LNCaP clone FGC (cell line): ENCODE data around the gene CA5A.
A peak's percentile ranks its signal among the peaks of the same experiment; 100 is the strongest.

ENCODE experiments used
- DNase-seq: peaks from one replicate; pipeline ENCODE4 v3.0.0-alpha.2; 2011; ENCODE audit warnings: low read depth
- H3K4me3 ChIP-seq: 2 replicates; pipeline ENCODE4 v1.5.1; 2011; ENCODE audit warnings: mild to moderate bottlenecking, low read depth, low read length, control low read depth
- TF ChIP-seq, protein P1 (sequence below): IDR thresholded peaks from 2 replicates; pipeline ENCODE4 v1.5.1; 2012; ENCODE audit warnings: mild to moderate bottlenecking; ENCODE audit not compliant: control insufficient read depth, insufficient read depth; ENCODE audit errors: extremely low read depth

Gene CA5A

DNA sequence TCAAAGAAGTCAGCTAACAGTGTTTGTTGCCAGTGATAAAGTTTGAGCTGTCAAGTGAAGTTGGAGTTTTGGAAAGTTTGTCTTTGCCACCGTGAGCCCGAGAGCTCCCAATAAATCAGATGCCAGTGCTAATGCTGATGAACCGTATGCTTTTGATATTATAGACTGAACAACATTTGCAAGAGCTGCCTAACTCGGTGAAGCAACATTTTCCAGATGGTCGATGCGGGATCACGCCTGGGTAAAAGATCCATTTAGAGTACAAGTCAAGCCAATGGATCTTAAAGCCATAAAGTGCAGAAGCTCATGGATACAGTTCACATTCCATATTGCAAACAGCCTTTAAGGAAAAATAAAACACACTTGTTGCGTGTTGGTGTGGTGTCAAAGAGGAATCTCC is 24.5 kb upstream of the CA5A start:
- H3K4me3 ChIP-seq, result no peak overlapping the region
- DNase-seq, result no peak
- TF ChIP-seq, protein P1, sequence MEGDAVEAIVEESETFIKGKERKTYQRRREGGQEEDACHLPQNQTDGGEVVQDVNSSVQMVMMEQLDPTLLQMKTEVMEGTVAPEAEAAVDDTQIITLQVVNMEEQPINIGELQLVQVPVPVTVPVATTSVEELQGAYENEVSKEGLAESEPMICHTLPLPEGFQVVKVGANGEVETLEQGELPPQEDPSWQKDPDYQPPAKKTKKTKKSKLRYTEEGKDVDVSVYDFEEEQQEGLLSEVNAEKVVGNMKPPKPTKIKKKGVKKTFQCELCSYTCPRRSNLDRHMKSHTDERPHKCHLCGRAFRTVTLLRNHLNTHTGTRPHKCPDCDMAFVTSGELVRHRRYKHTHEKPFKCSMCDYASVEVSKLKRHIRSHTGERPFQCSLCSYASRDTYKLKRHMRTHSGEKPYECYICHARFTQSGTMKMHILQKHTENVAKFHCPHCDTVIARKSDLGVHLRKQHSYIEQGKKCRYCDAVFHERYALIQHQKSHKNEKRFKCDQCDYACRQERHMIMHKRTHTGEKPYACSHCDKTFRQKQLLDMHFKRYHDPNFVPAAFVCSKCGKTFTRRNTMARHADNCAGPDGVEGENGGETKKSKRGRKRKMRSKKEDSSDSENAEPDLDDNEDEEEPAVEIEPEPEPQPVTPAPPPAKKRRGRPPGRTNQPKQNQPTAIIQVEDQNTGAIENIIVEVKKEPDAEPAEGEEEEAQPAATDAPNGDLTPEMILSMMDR, result no peak

DNA sequence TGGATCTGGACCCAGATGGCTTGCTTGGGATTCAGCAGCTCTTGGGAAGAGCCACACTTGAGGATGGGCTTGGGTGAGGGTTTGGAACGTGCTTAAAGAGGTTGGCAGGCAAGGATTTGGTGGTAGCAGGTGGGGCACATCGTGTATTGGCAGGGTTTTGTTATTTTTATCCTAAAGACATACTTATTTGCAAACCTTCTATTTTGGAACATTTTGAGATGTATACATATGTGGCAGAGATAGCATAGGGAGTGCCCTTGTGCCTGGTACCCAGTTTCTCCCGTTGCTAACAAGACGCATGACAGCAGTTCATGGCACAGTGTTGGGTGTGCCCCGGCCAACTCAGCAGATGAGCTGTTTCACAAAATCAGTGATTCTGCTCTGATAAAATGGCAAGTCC is 24.0 kb upstream of the CA5A start:
- TF ChIP-seq, protein P1, result no peak
- no peak overlapping the region for H3K4me3 ChIP-seq
- DNase-seq, result no peak

DNA sequence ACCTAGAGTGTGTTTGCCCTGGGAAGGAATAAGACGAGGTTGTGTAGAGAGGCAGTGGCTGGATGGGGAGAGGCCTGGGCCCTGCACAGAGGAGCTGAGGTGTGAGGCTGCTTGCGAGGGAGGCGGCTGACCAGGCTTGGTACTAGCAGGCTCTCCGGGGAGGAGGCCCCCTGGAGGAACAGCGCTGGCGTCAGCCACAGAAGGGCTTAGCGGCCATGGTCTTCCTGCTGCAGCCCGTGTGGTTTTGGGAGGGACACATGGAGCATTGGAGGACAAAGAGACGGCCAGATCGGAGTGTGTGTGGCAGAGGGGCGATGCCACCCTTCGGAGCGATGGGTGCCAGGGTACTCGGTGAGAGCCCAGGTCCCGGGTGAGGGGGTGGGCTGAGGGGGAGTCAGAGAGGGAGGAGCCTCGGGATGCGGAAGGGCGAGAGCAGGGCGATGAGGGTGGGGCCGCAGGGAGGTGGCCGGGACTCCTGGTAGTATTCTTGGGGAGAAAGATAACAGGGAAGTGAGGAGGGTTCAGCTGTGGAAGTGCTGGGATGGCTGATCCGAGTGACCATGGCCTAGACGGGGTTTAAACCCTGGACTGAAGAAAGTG is 23.2 kb upstream of the CA5A start:
- TF ChIP-seq, protein P1, result no peak
- H3K4me3 ChIP-seq, result no peak overlapping the region
- no peak for DNase-seq

DNA sequence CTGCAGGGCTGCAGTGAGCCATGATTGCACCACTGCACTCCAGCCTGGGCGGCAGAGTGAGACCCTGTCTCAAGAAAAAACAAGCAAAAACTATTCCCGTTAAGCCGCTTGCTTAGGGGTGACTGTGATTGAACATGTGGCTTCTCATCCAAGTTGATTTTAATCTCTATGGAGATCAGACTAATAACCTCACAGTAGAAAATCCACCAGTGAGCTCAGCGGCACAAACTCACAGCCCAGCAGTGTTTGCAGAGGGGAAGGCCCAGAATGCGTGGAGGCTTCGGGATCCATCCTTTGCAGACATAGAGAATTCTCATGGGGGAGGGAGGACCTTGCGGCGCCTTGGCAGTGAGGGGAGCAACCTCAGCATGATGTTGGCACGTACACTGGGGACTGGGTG is 22.3 kb upstream of the CA5A start:
- DNase-seq, result no peak
- H3K4me3 ChIP-seq, result no peak overlapping the region
- TF ChIP-seq, protein P1, result no peak

DNA sequence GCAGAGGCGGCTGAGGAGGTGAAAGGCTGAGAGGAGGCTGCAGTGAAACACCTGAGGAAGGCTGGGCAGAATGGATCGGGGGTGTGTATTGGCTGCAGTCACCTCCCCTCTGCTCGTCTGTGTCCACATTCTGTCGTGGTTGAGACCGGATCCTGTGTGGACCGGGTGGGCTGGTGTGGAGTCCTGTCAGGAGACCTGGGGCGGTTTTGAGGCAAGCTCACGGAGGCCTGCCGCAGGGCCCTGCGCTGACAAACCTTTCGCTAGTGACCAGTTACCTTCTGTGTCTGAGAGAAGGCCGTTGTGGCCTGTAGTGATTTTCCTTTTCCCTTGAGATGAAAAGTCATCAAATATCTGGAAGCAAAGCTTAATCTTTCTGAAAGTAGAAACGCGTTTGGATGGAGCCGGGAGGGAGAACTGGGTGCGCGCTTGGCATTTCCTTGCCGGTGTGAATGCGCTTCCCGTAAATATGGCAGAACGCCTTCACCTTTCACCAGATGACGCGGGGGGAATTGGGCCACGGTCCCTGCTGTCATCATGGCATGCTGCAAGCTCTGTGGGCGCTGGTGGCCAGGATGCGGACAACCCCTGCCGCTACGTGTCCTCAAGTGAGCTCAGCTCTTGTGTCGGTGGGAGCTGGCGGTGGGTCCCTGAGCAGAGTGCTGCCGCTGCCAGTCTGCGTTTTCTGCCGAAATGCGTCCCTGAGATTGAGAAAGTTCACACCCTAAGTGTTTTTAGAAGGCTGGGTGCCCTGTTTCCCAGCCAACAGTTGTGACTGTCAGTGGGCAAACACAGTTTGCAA is 21.2 kb upstream of the CA5A start:
- H3K4me3 ChIP-seq, result no peak overlapping the region
- DNase-seq, result no peak
- TF ChIP-seq, protein P1, result no peak

DNA sequence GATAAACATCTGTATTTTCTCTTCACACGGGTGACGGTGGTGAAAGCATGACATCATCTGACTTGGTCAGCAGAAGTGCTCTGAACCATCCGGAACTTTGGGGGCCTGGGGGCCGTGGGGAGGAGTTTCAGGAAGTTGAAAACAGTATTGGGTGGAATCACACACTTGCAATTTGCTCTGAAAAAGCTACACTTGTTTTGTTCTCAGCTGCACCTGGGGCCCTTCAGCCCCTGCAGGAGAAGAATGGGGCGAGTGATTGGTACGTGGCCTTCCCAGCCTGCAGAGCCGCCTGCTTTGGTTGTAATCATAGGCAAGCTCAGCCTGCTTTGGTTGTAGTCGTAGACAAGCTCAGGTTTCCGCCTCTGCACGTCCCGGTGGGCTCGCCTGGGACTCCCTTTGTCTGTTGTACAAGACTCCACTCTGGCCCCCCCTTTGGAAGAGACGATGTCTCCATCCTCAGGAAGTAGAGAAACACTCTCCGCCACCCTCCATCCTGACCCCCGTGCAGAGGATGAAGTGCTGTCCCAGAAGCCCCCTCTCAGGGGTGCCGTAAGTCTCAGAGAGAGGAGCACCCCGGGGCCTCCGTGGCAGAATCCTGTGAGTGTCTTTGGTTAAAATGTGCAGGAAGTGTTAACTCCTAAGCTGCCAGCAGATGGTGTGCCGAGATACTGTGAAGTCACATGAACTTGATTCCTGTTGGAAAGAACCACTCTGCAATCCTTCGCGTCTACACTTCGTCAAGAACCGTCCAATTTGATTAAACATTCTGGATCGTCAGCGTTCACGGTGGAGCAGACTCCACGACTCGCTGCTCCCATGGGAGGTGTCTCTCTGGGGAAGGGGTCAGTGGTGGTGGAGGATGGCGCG is 20.3 kb upstream of the CA5A start:
- no peak overlapping the region for H3K4me3 ChIP-seq
- no peak for DNase-seq
- TF ChIP-seq, protein P1, result 0 out of 2 replicates have a peak, but pooled peaks have one; percentile 12
